ENCODE data around the gene JARID2. TPM values are rescaled to one million over a fixed set of nuclear protein-coding genes. Genes with fewer than 3 reads are reported as not detected.

The JARID2 gene
- total RNA-seq, 2 donors from 2014 or later: 8.3 to 12.8 TPM

DNA sequence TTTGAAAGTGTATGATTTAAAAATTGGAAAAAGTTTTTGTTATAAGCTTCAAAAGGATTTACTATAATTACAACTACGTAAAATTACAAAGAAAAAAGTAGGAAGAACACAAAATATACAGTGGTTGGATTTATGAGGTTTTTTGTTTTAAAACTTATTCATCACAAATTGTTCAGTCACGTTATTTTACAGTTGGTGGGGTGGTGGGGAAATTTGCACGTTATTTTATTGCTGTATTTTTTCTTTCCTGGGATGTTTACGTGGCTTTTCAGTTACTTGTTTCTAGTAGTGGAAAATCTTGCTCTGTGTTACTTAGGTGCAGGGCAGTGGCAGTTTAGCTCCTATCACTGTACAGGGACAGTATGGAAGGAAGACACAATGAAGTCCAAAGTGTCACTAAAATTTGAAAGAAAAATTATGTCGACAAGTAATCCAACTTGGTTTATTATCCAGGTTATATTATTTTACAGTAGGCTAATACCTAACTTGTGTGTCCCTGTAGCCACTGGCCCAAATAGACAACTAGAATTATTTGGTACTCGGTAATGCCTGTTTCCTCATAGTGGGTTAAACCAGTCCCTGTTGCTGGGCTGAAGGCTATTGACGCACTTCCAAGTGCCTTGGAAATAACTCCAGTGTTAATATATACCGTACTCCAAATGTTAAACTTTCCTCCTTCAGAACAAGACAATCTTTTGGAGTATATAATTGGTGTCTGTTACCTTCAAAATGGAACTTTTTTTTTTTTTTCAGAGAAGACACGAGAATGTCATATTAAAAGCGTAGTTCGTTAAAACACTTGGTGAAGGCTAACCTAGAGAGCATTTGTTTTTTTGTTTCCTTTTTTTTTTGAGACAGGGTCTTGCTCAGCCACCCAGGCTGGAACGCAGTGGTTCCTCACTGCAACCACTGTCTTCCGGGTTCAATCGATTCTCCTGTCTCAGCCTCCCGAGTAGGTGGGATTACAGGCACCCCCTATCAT is 4.6 kb downstream of the JARID2 start:
- no peaks in the 10 kb centered on the region for H3K27me3 ChIP-seq (replicated peaks; ENCODE audit: insufficient read depth)
- H3K9me3 ChIP-seq: no peaks in the 10 kb centered on the region
- DNase-seq (ENCODE audit: low spot score) (no peak), ATAC-seq (ENCODE audit: insufficient number of reproducible peaks, low FRiP score, low read depth) (no peak)
- H3K4me1 ChIP-seq (ENCODE audit: control insufficient read depth in 1 of 2, low read depth in 2 of 2): peaks cover 11 to 25% of the 10 kb centered on the region in 2 donors
- TF ChIP-seq CTCF (IDR thresholded peaks at IDR 0.05): no peak
- no peak overlapping the region for H3K4me3 ChIP-seq
- no peaks in the 10 kb centered on the region for H3K36me3 ChIP-seq
- peak overlapping the region in 1 of 2 donors; percentile 88 for H3K27ac ChIP-seq

DNA sequence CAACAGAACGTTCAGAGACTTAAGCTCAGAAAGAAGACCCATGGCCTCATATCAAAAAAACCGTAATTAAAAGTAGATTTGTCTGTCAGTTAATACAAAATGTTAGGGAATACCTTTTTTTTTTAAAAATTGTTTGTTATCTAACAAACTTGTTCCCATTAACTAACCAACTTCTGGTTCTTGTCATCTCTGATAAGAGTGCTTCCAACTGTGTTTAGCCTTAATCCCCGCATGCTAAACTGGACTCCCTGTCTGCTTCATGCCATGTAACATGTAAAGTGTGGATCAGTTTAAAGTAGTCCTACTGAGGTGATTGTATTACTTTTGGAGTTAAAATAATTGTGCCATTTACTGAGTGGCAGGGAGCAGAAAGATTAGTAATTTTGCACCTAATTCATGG is 6.3 kb downstream of the JARID2 start:
- ATAC-seq (ENCODE audit: insufficient number of reproducible peaks, low FRiP score, low read depth) (no peak), DNase-seq (ENCODE audit: low spot score) (no peak)
- peaks cover 15 to 31% of the 10 kb centered on the region in 2 donors for H3K4me1 ChIP-seq (ENCODE audit: control insufficient read depth in 1 of 2, low read depth in 2 of 2)
- TF ChIP-seq CTCF (IDR thresholded peaks at IDR 0.05): no peak
- no peak overlapping the region for H3K4me3 ChIP-seq
- no peak overlapping the region for H3K27ac ChIP-seq
- H3K27me3 ChIP-seq (replicated peaks; ENCODE audit: insufficient read depth): no peaks in the 10 kb centered on the region
- no peaks in the 10 kb centered on the region for H3K36me3 ChIP-seq
- H3K9me3 ChIP-seq: no peaks in the 10 kb centered on the region

- no peak for TF ChIP-seq CTCF (IDR thresholded peaks at IDR 0.05)
- H3K9me3 ChIP-seq: no peaks in the 10 kb centered on the region
- DNase-seq (ENCODE audit: low spot score) (no peak), ATAC-seq (ENCODE audit: insufficient number of reproducible peaks, low FRiP score, low read depth) (no peak)
- no peak overlapping the region for H3K4me3 ChIP-seq
- peaks cover 11 to 26% of the 10 kb centered on the region in 2 donors for H3K4me1 ChIP-seq (ENCODE audit: control insufficient read depth in 1 of 2, low read depth in 2 of 2)
- no peak overlapping the region for H3K27ac ChIP-seq
- H3K27me3 ChIP-seq (replicated peaks; ENCODE audit: insufficient read depth): no peaks in the 10 kb centered on the region
- no peaks in the 10 kb centered on the region for H3K36me3 ChIP-seq
Observed at GRCh38 chr6:15253203-15254022, 7.5 kb downstream of the JARID2 start.

- no peak for TF ChIP-seq CTCF (IDR thresholded peaks at IDR 0.05)
- Histone ChIP-seq H3K36me3 (no peaks in the 10 kb centered on the region), H3K9me3 (no peaks in the 10 kb centered on the region), H3K27me3 (replicated peaks; ENCODE audit: insufficient read depth) (no peaks in the 10 kb centered on the region), H3K27ac (no peak overlapping the region), H3K4me3 (no peak overlapping the region), H3K4me1 (ENCODE audit: control insufficient read depth in 1 of 2, low read depth in 2 of 2) (peaks cover 12 to 30% of the 10 kb centered on the region in 2 donors)
- DNase-seq (ENCODE audit: low spot score): no peak
- no peak for ATAC-seq (ENCODE audit: insufficient number of reproducible peaks, low FRiP score, low read depth)
Observed at GRCh38 chr6:15254070-15254975, 8.5 kb downstream of the JARID2 start.

All from thoracic aorta (tissue), 2 donors.